IPS-NIHi7 (cell line): ENCODE data around the gene VKORC1.

Experiments
- DNase-seq: peaks from one replicate; pipeline ENCODE4 v3.0.0; 2012; ENCODE audit warnings: mixed read lengths; ENCODE audit errors: extremely low spot score

Gene VKORC1

GRCh38 chr16:31063843-31064611 is 30.6 kb downstream of the VKORC1 start:
- DNase-seq, result no peak

GRCh38 chr16:31063495-31063842 is 31.1 kb downstream of the VKORC1 start:
- no peak for DNase-seq

GRCh38 chr16:31061813-31062440 is 32.7 kb downstream of the VKORC1 start:
- no peak for DNase-seq

GRCh38 chr16:31061126-31061812 is 33.3 kb downstream of the VKORC1 start:
- no peak for DNase-seq

- peak; percentile 40 for DNase-seq
Observed at GRCh38 chr16:31055613-31056012, 39.0 kb downstream of the VKORC1 start.

GRCh38 chr16:31052114-31052513 is 42.5 kb downstream of the VKORC1 start:
- no peak for DNase-seq

GRCh38 chr16:31050280-31051030 is 44.1 kb downstream of the VKORC1 start:
- DNase-seq, result peak; percentile 51

GRCh38 chr16:31043898-31044481 is 50.6 kb downstream of the VKORC1 start:
- no peak for DNase-seq

GRCh38 chr16:31043352-31043751 is 51.2 kb downstream of the VKORC1 start:
- DNase-seq, result no peak

- DNase-seq, result no peak
Observed at GRCh38 chr16:31042866-31043265, 51.7 kb downstream of the VKORC1 start.
